ENCODE data around the gene KCNQ1.

DNA sequence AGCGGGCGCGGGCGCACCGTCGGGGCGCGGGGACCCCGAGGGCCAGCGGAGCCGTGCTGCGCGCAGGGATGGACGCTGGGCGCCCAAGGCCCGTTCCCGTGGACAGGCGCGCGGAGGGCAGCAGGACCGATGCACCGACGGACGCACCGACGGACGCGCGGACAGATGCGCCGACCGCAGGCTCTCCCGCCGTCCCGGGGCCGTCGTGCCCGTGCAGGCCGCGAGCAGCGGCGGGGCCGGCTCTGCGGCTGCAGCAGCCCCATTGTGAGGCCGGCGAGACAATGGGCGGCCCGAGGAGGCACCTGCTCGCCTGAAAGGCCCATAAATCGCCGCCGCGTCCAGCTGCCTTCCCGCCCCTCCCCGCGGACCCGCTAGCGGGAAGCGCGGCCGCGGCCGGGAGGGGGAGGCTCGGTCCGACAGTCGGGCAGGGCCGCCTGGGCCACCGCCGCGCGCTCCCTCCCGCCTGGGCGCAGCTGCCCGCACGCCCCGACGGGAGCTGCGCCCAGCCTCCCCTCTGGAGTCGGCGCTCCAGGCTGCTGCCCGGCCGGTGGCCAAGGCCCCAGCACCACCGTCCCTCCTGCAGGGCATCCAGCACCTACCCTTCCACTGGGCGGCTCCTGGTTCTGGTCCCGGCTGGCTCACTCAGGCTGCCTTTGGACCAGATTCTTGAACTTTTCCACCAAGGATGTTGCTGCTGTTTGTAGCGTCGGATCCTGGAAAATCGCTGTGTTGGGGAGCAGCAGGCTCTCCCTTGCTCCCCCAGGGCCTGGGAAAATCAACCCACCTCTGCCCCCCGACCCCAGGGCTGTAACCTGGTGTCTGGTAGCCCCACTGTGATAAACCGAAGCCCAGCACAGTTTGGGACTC, 425.0 kb downstream of the KCNQ1 start:
- TF ChIP-seq, protein P1, sequence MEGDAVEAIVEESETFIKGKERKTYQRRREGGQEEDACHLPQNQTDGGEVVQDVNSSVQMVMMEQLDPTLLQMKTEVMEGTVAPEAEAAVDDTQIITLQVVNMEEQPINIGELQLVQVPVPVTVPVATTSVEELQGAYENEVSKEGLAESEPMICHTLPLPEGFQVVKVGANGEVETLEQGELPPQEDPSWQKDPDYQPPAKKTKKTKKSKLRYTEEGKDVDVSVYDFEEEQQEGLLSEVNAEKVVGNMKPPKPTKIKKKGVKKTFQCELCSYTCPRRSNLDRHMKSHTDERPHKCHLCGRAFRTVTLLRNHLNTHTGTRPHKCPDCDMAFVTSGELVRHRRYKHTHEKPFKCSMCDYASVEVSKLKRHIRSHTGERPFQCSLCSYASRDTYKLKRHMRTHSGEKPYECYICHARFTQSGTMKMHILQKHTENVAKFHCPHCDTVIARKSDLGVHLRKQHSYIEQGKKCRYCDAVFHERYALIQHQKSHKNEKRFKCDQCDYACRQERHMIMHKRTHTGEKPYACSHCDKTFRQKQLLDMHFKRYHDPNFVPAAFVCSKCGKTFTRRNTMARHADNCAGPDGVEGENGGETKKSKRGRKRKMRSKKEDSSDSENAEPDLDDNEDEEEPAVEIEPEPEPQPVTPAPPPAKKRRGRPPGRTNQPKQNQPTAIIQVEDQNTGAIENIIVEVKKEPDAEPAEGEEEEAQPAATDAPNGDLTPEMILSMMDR (conservative IDR thresholded peaks at IDR 0.05; ENCODE audit: low read length) = no peak
- no peak for TF ChIP-seq EZH2phosphoT487 (IDR thresholded peaks at IDR 0.05; ENCODE audit: borderline replicate concordance)

Data from Loucy (cell line).